H4 (cell line): ENCODE measurements around the gene SSB. TPM values are rescaled to one million over a fixed set of nuclear protein-coding genes. Genes with fewer than 3 reads are reported as not detected.
"Not testable (repeated sequence)": the region's sequence is repeated elsewhere in the genome, so short reads cannot be mapped to it uniquely, and the experiment has no call there.

Experiments used
- DNase-seq: peaks from one replicate; pipeline ENCODE4 v3.0.0-alpha.2; 2015; ENCODE audit warnings: low spot score
- total RNA-seq: library from RNA; depleted of rRNA; stranded (reverse); fragments of >200 nt; shearing (Covaris generic); gene quantifications from 2 replicates; pipeline ENCODE4 v1.2.3, GENCODE V29; 2014; rRNA removed

Gene SSB
- 117 and 125 TPM in 2 replicates for total RNA-seq

GRCh38 chr2:169798718-169799592 lies at the start of gene SSB:
Gene SSB (plus strand): TSS chr2:169798871. CDS start chr2:169800961, 2,090 bp downstream.
- peak; percentile 91 for DNase-seq

GRCh38 chr2:169752752-169753151 lies 45.9 kb upstream of the SSB start:
- DNase-seq = no peak

- DNase-seq = no peak
Observed at GRCh38 chr2:169755083-169755870, 43.4 kb upstream of the SSB start.

- DNase-seq = no peak
Observed at GRCh38 chr2:169756342-169756741, 42.3 kb upstream of the SSB start.

GRCh38 chr2:169757356-169757755 lies 41.3 kb upstream of the SSB start:
- no peak for DNase-seq

GRCh38 chr2:169757778-169758177 lies 40.9 kb upstream of the SSB start:
- DNase-seq = no peak

GRCh38 chr2:169759987-169760386 lies 38.7 kb upstream of the SSB start:
- no peak for DNase-seq

- not testable (repeated sequence) for DNase-seq
Observed at GRCh38 chr2:169760798-169761197, 37.9 kb upstream of the SSB start.

- DNase-seq = no peak
Observed at GRCh38 chr2:169761251-169761969, 37.3 kb upstream of the SSB start.

- DNase-seq = no peak
Observed at GRCh38 chr2:169761970-169762292, 36.7 kb upstream of the SSB start.

GRCh38 chr2:169765523-169765922 lies 33.1 kb upstream of the SSB start:
- DNase-seq = no peak

- peak; percentile 28 for DNase-seq
Observed at GRCh38 chr2:169767243-169767888, 31.3 kb upstream of the SSB start.

- DNase-seq = no peak
Observed at GRCh38 chr2:169768262-169768995, 30.2 kb upstream of the SSB start.

GRCh38 chr2:169771021-169771420 lies 27.6 kb upstream of the SSB start:
- no peak for DNase-seq

- no peak for DNase-seq
Observed at GRCh38 chr2:169771612-169772011, 27.1 kb upstream of the SSB start.

GRCh38 chr2:169772651-169773050 lies 26.0 kb upstream of the SSB start:
- no peak for DNase-seq

GRCh38 chr2:169775354-169775753 lies 23.3 kb upstream of the SSB start:
- DNase-seq = no peak

- DNase-seq = no peak
Observed at GRCh38 chr2:169775765-169776164, 22.9 kb upstream of the SSB start.

- DNase-seq = no peak
Observed at GRCh38 chr2:169776252-169776761, 22.4 kb upstream of the SSB start.

- no peak for DNase-seq
Observed at GRCh38 chr2:169778446-169778845, 20.2 kb upstream of the SSB start.
